Stimulated activated CD8-positive, alpha-beta memory T cell treated with anti-CD3 and anti-CD28 coated beads, Interleukin-4, amount 100 ng/mL, for 4 hours (primary cell): ENCODE data around the gene RHOU.
"Not testable (repeated sequence)": the region's sequence is repeated elsewhere in the genome, so short reads cannot be mapped to it uniquely, and the experiment has no call there.

Source experiments
- DNase-seq, 2 donors: peaks; one replicate each; pipeline ENCODE4 v3.0.0-alpha.2; 2020; ENCODE audit warnings: low read depth in 2 of 2, low spot score in 1 of 2

RHOU gene

DNA sequence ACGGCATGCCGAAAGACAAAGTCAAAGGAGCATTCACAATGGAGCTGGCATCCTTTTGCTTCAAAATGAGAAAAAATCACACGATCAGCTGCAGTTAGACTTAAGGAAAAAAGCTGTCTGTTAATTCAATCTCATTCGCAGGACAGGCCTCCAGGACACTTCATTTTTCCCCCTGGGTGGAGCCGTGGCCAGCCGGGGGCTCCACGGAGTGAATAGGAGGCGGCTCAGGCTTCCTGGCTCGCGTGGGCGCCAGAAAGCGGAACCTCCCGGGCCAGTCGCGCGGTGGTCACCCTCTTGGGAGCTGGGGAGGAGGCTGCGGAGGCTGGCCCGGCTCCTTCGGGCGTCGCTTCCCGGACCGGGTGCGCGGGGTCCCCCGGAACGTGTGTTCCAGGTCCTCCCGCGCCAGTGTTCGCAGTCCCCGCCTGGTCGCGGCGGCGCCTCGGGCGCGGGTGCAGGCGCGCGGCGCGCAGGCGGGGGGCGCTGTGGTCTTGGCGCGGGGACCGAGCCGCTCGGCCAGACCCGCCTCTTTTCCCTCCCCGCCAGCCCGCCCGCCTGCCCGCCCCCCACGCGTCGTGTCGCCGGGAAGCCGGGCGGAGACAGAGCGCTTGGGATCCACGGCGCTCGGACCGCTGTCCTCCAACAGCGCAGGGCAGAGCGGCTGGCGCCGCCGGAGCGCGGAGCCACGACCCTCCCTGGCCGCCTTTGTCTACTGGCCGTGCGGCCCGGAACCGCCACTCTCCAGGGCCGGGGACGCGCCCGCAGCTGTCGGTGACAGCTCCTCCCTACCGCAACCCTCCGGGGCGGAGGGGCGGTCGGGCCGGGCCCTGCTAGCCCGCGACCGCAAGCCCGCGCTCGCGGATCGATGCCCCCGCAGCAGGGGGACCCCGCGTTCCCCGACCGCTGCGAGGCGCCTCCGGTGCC is at the start of gene RHOU:
TSS of gene RHOU (plus strand) at position 599 of the 921 bp plus-strand sequence. CDS start at position 863, 264 bp downstream.
- DNase-seq: peak; percentile 4 to 19

DNA sequence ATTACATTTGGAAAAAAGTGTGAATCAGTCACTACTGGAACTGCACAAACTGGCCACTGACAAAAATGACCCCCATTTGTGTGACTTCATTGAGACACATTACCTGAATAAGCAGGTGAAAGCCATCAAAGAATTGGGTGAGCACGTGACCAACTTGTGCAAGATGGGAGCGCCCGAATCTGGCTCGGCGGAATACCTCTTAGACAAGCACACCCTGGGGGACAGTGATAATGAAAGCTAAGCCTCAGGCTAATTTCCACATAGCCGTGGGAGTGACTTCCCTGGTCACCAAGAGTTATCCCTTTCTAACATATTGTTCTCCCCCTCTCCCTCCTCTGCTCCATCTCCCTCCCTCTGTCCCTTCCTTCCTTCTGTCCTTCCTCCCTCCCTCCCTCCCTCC is 47.7 kb upstream of the RHOU start:
- DNase-seq: no peak

DNA sequence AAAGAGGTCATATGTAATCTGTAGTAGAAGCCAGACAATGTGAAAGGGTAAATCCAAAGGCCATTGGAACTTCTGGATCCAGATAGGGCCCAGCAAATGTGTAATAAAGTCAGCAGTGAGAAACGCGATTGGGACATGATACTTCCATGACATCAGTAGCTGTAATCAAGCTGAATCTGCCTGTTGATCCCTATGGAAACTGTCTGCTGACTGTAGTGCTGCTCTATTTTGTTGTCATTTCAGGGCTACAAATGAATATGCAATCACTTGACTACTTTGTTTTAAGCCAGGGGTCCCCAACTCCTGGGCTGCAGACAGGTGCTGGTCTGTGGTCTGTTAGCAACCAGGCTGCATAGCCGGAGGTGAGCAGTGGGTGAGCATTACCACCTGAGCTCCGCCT is 46.0 kb upstream of the RHOU start:
- DNase-seq: no peak

DNA sequence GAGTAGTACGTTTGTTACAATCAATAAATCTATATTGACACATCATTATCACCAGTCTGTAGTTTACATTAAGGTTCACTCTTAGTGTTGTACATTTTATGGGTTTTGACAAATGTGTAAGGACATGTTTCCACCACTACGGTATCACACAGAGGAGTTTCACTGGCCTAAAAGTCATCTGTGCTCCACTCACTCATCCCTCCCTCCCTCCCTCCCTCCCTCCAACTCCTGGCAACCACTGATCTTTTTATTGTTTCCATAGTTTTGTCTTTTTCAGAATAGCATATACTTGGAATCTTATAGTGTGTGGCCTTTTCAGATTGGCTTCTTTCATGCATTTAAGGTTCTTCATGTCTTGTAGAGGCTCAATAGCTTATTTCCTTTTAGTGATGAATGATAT is 44.1 kb upstream of the RHOU start:
- DNase-seq: no peak

DNA sequence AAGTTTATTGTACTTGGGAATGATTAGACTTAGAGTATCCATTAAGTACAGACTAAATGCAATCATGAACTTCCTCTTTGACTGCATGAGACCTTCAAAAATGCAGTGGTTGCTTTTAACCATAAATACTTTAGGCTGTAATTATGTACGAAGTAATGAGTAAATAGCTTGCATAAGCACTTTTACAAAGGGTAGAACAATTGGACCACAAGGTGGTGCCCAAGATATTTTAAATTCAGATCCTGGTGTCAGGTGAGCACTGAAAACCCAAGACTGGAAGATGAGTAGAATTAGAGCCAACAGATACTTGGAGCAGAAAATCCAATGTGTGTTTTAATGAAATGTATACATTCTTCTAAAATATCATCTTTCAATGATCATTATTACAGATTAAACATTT is 43.4 kb upstream of the RHOU start:
- DNase-seq: no peak

DNA sequence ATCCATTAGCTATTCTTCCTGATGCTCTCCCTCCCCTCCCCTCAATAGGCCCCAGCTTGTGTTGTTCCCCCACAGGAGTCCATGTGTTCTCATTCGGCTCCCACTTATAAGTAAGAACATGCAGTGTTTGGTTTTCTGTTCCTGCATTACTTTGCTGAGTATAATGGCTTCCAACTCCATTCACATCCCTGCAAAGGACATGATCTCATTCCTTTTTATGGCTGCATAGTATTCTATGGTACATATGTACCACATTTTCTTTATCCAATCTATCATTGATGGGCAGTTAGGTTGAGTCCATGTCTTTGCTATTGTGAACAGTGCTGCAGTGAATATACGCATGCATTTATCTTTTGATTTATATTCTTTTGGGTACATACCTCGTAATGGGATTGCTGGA is 40.8 kb upstream of the RHOU start:
- DNase-seq: not testable (repeated sequence)

DNA sequence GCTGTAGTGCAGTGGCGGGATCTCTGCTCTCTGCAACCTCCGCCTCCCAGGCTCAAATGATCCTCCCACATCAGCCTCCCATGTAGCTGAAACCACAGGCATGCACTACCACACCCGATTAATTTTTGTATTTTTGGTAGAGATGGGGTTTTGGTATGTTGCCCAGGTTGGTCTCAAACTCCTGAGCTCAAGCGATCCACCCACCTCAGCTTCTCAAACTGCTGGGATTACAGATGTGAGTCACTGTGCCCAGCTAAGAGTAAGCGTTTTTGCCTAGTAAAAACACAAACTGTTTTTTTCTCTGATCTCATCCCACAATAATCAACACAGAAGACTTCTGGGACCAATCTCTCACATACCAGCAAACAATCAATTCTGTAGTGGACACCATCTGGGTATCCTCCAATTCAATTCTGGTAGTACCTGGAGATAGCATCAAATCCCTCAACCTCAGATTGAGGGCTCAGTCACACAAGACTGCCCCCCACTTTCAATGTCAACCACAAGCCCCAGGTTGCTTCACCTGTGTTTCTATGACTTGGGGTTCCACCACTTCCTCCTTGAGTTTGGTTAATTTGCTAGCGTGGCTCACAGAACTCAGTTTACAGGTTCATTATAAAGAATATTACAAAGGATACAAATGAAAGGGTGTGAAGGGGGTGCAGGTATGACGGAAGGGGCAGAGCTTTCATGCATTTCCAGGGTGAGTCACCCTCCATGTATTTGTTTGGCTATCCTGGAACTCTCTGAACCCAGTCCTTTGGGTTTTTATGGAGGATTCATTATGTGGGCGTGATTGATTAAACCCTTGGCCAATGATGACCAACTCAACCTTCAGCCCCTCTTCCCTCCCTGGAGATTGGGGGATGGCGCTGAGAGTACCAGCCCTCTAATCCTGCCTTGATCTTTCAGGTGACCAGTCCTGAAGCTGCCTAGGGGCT is 40.0 kb upstream of the RHOU start:
- no peak for DNase-seq

DNA sequence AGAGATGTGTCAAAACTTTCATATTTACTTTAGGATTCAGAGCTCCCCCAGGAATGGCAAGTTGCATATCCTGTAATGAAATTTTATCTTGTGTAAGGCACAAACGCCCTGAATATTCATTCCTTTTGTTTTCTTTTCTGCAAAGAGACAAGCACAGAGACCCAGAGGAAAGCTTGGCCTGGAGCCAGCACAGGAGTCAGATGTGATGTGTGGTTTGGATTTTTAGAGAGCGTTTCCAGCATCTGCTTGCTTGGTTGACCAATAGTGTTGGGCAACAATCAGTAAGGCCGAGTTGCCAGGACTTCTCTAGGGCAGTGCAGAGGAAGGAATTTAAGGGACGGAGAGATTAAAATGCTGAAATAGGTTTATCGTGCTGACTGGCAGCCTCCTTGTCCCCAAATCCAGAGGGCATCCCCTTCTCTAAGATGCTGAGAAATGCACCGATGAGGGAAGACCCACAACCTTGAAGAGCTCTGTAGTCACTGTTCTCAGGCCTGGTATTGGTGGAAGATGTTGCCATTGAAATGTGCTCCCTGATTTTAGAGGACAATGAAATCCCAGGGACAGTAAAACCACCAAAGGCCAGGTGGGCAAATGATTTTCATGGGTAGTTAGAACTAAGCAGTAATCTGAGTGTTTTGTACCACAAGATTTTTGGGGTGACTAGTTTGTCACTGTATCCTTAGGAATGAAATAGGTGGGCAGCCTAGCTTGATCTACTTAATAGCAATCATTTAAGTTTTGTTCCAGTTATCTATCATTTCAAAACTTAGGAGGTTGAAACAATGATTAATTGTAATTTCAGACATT is 37.9 kb upstream of the RHOU start:
- no peak for DNase-seq

DNA sequence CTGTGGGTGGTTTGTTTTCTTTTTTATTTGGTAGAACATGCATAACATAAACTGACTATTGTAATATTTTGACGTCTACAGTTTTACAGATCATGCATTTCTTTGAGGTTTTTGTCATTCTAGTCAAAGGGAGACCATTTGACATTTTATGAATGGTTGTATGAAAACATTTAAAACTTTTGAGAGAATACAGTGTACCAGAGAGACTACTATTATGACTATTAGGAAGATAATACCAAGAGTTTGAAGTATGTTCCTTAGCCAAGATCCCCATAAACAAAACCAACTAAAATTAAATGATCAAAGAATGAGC is 37.3 kb upstream of the RHOU start:
- no peak for DNase-seq

DNA sequence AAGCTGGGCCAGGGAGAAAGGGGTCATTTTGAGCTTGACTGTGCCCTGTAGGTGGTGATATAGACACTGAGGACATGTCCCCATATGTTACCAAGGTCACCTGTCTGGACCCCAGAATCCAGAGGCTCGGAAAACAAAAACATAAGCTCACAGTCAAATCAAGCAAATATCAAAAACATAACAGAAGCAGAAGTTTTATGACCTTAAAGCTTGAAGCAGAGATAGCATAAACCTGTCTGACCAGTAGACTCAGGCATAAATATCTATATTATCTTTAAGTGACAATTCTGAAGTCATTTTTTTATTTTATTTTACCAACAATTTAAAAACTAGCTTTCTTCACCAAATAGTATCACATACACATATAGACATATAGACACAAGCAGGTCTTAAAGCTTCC is 32.8 kb upstream of the RHOU start:
- DNase-seq: no peak

DNA sequence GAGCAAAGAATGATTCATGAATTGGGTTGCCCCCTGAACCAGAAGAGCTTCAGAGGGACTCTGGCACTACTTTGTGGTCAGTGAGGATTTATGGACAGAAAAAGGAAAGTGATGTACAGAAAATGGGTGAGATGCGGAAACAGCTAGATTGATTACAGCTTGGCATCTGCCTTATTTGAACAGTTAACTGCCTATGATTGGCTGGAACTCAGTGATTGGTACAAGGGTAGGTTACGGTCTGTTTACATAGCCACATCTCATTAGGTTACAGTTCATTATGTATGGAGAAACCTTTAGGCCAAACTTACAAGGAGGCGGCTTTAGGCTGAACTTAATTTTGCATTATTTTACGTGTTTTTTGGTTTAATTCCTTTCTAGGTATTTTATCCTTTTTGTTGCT is 29.0 kb upstream of the RHOU start:
- no peak for DNase-seq

DNA sequence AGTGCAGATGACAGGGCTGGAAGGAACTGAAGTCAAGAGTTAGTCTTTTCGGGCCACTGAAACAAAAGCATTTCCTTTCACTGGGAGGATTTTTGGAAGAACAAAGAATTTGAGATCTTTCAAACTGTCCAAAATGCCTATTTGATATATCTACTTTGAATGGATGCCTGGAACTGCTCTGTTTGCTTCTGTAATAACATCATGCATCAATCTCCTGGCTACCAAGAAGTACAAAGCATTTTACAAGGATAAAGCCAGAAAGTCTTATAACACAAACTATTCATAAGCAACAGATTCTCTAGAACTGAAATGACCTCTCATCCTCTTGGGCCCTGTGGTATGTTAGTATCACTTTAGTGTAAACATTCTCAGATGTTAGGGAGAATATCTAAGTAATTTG is 18.2 kb upstream of the RHOU start:
- no peak for DNase-seq

DNA sequence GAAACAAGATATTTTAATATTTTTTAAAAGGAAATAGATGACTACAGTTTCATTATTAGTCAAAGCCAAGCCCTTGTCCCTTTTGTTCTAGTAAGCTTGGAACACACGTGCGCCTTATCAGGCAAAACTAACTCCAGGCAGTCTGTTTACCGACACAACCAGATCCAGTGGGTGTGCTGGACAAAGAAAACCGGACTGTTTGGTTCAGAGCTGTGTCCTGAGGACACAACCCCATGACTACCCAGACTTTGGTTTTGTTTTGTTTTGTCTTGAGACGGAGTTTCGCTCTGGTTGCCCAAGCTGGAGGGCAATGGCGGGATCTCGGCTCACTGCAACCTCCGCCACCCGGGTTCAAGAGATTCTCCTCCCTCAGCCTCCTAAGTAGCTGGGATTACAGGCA is 13.9 kb upstream of the RHOU start:
- no peak for DNase-seq

DNA sequence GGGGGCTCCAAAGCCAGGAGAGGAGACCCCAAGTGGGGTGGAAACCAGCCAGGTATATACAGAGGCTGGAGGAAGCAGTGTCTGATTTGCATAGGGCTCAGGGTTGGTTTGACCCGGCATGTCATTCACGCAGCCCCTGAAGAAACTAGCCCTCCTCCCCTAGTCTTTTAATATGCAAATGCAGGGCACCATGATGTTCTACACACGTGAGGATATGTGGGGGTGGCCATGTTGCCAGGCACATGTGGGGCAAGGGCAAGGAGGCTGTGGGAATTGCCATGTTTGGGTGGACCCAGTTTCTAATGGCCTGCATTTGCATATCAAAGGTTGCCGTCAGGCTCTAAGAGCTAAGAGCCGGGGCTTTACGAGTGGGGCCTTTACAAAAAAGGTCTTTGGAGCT is 12.0 kb upstream of the RHOU start:
- DNase-seq: no peak

DNA sequence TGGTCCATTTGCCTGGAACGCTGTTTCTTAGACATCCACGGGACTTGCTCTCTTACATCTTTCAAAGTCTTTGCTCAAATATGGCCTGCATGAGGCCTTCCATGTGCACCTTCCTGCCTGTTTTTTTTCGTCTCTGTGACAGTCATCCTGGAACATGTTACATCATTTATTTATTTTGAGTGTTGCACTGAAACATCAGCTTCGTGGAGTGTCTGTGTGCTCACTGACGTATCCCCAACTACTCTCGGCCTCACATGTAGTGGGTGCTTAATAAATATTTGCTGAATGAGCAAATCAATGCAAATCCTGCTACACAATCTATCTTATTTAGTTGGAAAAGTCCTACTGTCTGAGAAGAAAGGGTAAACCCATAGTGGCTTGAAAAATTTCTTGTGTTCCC is 11.4 kb upstream of the RHOU start:
- no peak for DNase-seq

DNA sequence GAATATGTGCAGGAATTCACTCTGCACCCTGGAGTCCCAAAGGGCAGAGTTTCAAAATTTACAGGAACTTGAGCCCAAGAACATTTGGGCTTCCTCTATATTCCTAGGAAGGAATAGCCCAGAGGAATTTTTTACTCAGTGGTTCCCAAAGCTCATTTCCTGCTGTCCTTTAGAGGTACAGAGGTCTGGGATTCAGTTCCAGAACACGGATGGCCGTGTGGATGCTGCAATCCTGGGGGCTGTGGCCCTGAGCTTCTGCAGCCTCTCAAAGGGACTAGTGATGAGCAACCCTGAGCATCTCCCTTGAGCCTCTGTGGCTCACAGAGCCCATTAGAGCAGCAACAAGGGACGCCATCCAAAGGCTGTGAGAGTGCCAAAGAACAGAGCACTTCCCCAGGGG is 10.1 kb upstream of the RHOU start:
- no peak for DNase-seq

DNA sequence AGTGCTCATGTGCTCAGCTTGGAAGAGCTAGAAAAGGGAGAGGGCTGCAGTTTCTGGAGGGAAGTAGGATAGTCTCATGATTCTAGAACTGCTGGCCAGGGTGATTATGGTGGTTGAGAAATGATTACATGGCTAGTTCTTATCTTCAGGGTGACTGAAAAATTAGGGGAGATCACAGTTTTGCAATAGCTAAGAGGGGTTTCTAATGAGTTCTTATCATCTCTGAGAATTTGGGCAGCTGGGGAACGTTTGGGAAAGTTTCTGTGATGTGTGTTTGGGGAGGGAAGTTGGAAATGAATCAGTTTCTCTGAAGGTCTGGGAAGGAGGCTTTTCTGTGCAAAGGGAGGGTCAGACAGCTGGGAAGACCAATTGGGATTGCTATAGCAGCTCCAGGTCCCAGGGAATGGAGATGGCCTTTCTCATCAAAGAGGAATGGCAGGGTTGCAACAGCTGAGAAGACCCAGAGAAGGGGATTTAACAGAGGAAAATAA is 7.6 kb upstream of the RHOU start:
- DNase-seq: no peak

DNA sequence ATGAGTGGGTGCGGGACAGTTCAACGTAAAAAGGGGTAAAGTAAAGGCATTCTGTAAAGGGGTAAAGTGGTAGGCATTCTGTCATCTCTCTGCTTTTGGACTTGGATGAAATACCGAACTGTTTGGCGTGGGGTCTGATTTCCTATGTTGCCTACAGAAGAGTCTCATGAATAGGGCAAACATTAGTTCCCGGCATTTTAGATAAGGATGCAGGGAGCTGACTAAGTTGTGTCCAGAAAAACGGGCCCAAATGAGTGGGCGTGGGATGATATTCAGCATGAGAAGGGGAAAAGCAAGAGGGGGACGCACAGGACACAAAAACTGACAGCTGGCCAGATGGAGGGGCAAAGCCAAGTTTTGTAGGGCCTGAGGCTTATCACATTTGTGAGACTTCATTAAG is 2.9 kb upstream of the RHOU start:
- DNase-seq: no peak

DNA sequence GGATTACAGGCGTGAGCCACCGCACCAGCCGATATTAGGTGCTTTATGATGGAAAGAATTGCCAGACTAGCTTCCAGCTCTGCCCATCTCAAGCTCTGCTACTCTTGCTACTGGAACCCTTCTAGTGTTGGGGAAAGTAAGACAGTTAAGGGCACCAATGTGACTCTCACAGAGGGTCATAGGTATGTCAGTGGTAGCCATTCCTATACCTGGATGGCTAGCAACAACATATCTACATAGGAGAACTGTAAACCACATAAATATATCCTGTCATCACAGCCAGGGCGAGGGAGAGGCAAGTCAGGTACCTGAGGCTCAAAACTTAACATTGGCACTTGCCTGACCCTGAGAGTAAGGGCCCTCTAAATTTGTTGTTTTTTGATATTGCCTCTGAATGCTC is 1.7 kb upstream of the RHOU start:
- no peak for DNase-seq

DNA sequence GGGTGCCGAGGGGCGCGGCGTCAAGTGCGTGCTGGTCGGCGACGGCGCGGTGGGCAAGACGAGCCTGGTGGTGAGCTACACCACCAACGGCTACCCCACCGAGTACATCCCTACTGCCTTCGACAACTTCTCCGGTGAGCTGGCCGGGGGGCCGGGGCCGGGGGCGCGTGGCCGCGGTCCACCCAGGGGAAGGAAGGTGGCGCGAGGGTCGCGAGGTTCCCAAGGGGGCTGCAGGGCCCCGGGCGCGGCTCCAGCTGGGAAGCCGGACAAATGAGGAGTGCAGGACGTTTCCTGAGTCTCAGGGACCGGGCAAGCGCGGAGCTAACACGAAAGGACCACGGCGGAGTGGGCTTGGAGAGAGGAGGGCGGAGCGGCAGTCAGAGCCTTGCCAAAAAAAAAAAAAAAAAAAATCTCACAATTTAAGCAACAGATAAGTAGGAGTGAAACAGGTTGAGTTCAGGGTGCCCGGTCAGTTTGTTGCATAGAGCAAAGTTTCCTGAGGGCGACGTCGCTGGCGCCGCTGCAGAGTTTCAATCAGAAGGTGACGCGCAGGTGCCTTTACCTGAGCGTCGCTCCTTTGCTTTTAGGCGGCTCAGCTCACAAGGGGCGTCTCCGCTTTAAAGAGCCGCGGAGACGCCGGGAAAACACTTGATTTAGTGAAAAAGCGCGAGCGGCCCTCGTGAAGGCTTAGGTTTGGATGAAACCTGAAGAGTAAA is 750 bp downstream of the RHOU start:
- no peak for DNase-seq
